ENCODE measurements around the gene REPIN1.

Gene REPIN1

DNA sequence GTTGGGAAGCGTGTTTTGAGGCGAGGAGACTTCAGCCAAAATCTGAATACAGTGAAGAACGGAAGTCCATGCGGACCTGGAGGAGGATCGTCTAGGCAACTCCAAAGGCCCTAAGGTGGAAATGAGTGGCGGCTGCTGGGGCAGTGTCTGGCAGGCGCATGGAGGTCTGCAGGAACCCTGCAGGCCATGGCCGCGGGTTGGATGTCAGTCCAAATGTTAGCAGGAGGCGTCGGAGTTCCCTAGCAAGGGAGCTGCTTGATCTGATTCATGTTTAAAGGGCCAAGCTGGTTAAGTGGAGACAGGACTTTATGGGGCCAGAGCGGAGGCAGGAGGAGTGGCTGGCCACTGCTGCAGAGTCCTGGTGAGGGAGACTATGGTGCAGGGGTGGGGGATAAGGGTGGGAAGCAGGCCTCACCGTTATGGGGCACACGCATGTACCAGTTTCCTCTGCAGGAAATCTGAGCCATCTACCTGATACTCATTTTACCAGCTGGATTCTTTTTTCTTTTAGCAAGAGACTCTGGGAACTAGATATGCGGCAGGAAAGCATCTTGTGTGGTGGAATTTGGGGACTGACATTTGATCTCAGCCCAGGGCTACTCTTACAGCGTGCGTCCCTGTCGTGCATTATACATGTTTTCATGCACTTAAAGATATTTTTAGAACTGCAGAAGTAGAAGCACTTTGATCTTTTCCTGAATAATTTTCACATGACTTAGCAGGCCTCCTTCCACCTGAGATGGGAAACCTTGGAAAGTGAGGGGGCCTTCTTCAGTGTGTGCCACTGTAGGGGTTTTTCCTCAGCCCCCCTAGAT, 6.6 kb upstream of the REPIN1 start:
- no peak for DNase-seq

- DNase-seq, result no peak
Measured at GRCh38 chr7:150363370-150363769, 5.3 kb upstream of the REPIN1 start.

GRCh38 chr7:150363872-150364271, 4.8 kb upstream of the REPIN1 start:
- DNase-seq, result no peak

DNA sequence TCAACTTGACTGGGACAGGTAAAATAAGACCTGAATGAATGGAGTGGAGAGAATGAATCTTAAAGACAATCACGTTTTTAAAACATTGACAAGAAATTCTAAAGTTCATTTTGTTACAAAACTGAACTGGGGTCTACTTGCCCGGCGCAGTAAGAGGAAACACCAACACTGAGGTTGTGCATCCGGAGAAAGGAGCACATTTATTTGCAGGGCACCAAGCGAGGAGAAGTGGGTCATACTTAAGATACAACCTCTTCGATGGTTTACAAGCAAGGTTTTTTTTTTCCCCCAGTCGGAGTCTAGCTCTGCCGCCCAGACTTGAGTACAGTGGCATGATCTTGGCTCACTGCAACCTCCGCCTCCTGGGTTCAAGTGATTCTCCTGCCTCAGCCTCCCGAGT, 3.4 kb upstream of the REPIN1 start:
- DNase-seq, result no peak

- no peak for DNase-seq
Measured at GRCh38 chr7:150365673-150366398, 2.8 kb upstream of the REPIN1 start.

DNA sequence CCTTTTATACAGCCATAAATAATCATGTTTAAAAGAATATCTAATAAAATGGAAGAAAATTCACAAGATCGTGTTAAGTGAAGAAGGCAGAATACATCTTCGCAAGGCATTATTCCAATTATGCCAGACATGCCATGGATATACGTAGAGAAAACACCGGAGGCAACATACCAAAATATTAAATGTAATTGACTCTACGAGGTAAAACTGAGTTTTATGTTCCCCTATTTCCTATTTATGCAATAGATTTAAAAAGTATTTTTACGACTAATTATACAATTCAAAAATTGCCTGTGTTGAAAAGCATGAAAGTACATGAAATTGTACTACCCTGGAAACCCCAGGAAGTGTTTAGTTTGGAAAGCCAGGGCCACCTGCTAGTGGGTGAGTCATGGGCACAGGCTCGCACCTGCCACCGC, 936 bp upstream of the REPIN1 start:
- no peak for DNase-seq

GRCh38 chr7:150368884-150369747, 494 bp downstream of the REPIN1 start:
- DNase-seq, result peak; percentile 62

GRCh38 chr7:150369748-150370501, 1.3 kb downstream of the REPIN1 start:
- DNase-seq, result no peak

DNA sequence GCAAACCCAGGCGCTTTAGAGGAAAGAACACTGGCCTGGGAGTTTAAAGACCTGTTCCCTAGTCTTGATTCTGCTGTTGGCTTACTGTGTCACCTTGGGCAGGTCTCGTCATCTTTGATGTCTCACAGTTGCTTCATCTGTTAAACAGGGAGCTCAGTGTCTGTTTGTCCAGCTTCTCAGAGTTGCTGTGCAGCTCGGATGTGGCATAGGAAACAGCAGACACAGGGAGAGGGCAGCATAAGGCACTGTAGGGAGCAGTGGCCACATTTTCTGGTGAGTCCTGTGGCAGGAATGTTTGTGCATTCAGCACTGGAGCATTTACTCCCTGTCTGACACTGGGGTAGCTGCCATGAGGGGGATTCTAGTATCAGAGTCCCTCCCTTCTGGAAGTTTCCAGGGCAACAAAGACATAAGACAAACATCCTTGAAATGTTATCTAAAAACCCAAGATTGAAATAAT, 2.0 kb downstream of the REPIN1 start:
- no peak for DNase-seq

GRCh38 chr7:150371131-150371995, 2.7 kb downstream of the REPIN1 start:
- DNase-seq, result no peak

- DNase-seq, result no peak
Measured at GRCh38 chr7:150371996-150372270, 3.3 kb downstream of the REPIN1 start.

- DNase-seq, result no peak
Measured at GRCh38 chr7:150372271-150373048, 3.8 kb downstream of the REPIN1 start.

DNA sequence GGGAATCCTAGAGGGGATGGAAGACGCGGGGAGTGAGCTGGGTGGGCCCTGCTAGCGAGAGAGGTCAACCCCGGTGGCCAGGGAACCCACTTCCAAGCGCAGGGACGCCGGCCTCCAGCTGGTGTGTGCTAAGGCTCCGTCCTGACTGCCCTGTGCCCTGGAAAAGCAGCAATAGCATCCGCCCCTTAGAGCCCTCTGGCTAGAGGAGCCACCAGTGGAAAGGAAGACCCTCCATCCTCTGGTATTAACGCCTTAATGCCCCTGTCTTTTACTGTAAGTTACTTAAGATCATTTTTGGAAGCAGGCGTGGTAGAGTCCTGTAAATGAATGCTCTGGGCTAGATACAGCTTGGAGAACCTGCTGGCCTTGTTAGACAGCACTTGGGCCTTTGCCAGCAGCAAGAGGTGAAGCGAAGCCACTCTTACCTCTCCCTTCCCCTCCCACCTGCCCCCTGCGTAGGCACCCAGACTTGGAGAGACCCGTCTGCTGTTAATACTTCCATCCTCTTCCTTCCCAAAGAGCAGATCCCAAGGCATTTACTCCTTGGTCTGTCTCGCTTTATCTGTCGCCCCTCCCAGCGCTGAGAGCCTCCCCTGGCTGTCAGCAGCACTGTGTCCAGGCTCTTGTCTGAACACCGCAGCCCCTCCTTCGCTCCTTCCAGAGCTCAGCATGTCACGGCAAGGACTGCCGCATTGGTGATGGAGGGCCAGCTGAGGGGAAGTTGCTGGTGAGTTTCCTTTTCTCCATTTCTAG, 4.6 kb downstream of the REPIN1 start:
- DNase-seq, result no peak

GRCh38 chr7:150374026-150374425, 5.4 kb downstream of the REPIN1 start:
- no peak for DNase-seq

- no peak for DNase-seq
Measured at GRCh38 chr7:150374472-150374871, 5.8 kb downstream of the REPIN1 start.

GRCh38 chr7:150375662-150376521, 7.3 kb downstream of the REPIN1 start:
- DNase-seq, result no peak

DNA sequence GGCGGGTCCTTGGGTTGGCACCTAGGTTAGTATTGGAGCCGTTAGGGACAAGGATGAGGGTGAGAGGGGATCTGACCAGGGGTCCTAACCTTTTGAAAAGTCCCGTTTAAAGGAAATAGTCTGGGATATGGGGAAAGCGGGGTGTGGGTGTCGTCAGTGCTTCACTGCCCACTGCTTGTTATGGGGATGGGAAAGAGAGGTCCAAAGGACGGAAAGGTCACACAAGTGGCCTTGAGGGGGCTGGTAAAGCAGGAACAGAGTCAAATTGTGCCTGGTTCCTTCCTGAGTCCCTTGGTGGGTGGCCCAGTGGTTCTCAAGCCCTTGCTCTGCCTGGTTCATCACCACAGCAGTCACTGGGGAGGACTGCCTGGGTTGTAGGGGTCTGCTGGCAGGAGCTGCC, 7.9 kb downstream of the REPIN1 start:
- DNase-seq, result no peak

DNA sequence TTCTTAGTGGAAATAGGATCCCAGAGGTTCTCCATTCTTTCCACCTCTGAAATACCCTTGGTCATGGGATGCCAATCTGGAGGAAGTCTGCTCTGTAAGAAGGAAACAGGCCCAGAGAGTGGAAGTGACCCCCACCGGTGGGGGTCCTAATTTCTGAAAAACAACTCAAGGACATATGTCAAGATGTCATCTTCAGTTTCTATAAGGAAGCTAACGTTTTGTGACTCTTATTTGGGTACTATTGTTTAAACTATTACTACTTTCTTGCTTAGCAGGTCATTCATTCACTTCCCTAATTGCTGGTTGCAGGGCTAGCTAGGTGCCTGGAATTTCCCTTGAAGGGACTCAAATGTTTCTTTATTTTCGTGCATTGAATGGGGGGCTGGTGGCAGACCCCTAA, 8.6 kb downstream of the REPIN1 start:
- no peak for DNase-seq

- DNase-seq, result no peak
Measured at GRCh38 chr7:150377635-150378034, 9.0 kb downstream of the REPIN1 start.

All from activated CD4-positive, alpha-beta T cell treated with anti-CD3 and anti-CD28 coated beads, Interleukin-2, amount 50 U/mL, for 1 hour (primary cell).